Esophagus squamous epithelium (tissue), 5 donors: ENCODE measurements around the gene DTNB. TPM values are rescaled to one million over a fixed set of nuclear protein-coding genes. Genes with fewer than 3 reads are reported as not detected.

Experiments used
- DNase-seq: peaks from one replicate; lab custom pipeline; 2025; lab: John Stamatoyannopoulos, UW
- H3K27ac ChIP-seq, 4 donors: fragments of 200-600 bp; sonication (generic); one replicate each; pipeline ENCODE4 v1.5.1; 2016 to 2019; ENCODE audit warnings: mild to moderate bottlenecking in 1 of 4
- H3K27me3 ChIP-seq, 4 donors: fragments of 200-600 bp; sonication (generic); 1 replicate in 3 of 4; 2 replicates in 1 of 4; pipeline versions ENCODE4 v1.5.1 to v1.6.0; 2017 to 2021; ENCODE audit warnings: antibody characterized with exemption in 1 of 4
- H3K36me3 ChIP-seq, 3 donors: fragments of 200-600 bp; sonication (generic); one replicate each; pipeline ENCODE4 v1.5.1; 2016 to 2019
- H3K4me1 ChIP-seq, 3 donors: fragments of 200-600 bp; sonication (generic); one replicate each; pipeline ENCODE4 v1.5.1; 2017 to 2019
- H3K4me3 ChIP-seq, 4 donors: fragments of 200-600 bp; sonication (generic); 1 replicate in 3 of 4; 2 replicates in 1 of 4; pipeline ENCODE4 v1.5.1; 2016 to 2019; ENCODE audit warnings: mild to moderate bottlenecking in 2 of 4, moderate library complexity in 1 of 4
- H3K9me3 ChIP-seq, 3 donors: fragments of 200-600 bp; sonication (generic); one replicate each; pipeline ENCODE4 v1.5.1; 2016 to 2019
- CTCF ChIP-seq, 6 experiments: fragments of 450-650 bp in 4 of 6; fragments of 200-600 bp in 2 of 6; sonication (generic) in 2 of 6; IDR thresholded peaks; one replicate each; pipeline ENCODE4 v1.5.1; 2016 to 2019; ENCODE audit warnings: antibody characterized with exemption in 6 of 6, mild to moderate bottlenecking in 4 of 6, moderate library complexity in 4 of 6
- POLR2A ChIP-seq, 4 donors: fragments of 450-650 bp; IDR thresholded peaks; one replicate each; pipeline ENCODE4 v1.6.1; 2017; ENCODE audit warnings: antibody characterized with exemption in 4 of 4, mild to moderate bottlenecking in 4 of 4, moderate library complexity in 3 of 4
- WGBS, 2 donors: methylation state at CpG; one replicate each; pipeline ENCODE4 v1.1.5; 2018; 5-methylcytosine and 5-hydroxymethylcytosine counted together
- intact Hi-C: fragments of 100-400 bp; cut with DNase I; formaldehyde crosslinking; loops from one replicate; pipeline ENCODE4 v1.15.0; 2022
- total RNA-seq, 4 donors: library from RNA; depleted of rRNA; stranded (reverse); fragments of >200 nt; gene quantifications; one replicate each; pipeline ENCODE4 v1.1.0, GENCODE V29; 2016
- donor health status: DM: yes; HTN: yes; CAD: no.

The DTNB gene
- total RNA-seq, 4 donors from 2014 or later = 7.8 to 17.2 (median 9.6) TPM

- DNase-seq = no peak
- H3K27me3 ChIP-seq = no peaks in the 10 kb centered on the region
- intact Hi-C loops = no loop called here
- no peak for TF ChIP-seq CTCF (IDR thresholded peaks at IDR 0.05)
- TF ChIP-seq POLR2A (IDR thresholded peaks at IDR 0.05) = no peak
- no peaks in the 10 kb centered on the region for H3K36me3 ChIP-seq
- H3K4me1 ChIP-seq = peaks cover 13 to 45% (median 17%) of the 10 kb centered on the region in 3 donors
- peak within 1 kb of the TSS; percentile 77 to 91 (median 82) for H3K27ac ChIP-seq
- no peaks in the 10 kb centered on the region for H3K9me3 ChIP-seq
- WGBS, 2 donors = 4% methylated on average over 7 of the region's 100 CpGs; no CpG with 5 or more reads in 1 of the 2 donors
- peak within 1 kb of the TSS; percentile 64 to 84 (median 80) for H3K4me3 ChIP-seq
Measured at GRCh38 chr2:25341753-25342371, 331.5 kb downstream of the DTNB start, which contains the start of gene DNMT3A. Gene DNMT3A, minus strand, starts transcription at chr2:25341925. Its CDS starts 27,941 bp downstream, at chr2:25313984.

GRCh38 chr2:25341011-25341727 is 332.2 kb downstream of the DTNB start:
- WGBS, 2 donors = no CpG with 5 or more reads among the region's 104 CpGs
- Histone ChIP-seq H3K36me3 (no peaks in the 10 kb centered on the region), H3K4me3 (peak overlapping the region; percentile 64 to 84 (median 80)), H3K27ac (peak overlapping the region; percentile 34 to 91 (median 82)), H3K9me3 (no peaks in the 10 kb centered on the region), H3K27me3 (no peaks in the 10 kb centered on the region), H3K4me1 (peaks cover 13 to 52% (median 17%) of the 10 kb centered on the region in 3 donors)
- TF ChIP-seq CTCF (IDR thresholded peaks at IDR 0.05) (no peak), POLR2A (IDR thresholded peaks at IDR 0.05) (no peak)
- DNase-seq = no peak
- intact Hi-C loops = no loop called here

DNA sequence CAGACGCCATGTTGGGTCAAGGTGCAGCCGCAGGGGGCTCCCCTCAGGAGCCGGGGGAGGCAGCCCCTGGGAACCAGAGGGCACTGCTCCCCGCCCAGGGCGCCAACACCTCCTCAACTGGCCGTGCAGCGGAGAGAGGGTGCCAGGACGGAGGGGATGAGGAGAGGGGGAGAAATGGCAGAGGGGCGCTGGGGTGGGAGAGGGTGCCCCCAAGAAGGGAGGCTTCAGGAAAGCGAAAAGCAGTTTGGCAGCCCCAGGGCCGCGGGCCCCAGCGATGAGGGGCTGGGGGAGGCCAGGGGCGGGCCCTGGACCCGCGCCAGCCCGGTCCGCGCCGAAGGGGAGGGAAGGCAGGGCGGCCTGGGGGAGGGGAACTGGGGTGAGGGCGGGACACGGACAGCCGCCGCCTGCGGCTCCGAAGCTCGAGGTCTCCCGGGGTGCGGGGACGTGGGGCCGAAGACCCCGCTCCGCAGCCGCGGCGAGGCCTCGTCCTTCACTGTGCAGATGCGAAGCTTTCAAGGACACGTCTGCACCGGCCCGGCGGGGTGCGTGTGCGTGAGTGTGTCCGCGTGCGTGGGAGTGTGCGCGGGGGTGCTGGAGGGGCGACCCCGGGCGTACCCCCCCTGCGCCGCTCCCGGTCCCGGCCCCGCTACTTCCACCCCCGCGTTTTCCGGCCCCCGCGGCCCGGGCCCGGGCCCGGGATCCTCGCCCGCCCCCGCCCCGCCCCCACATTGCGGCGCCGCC is 333.0 kb downstream of the DTNB start:
- no peaks in the 10 kb centered on the region for H3K36me3 ChIP-seq
- DNase-seq = no peak
- WGBS, 2 donors = 7 to 21% methylated on average over 5 to 6 of the region's 73 CpGs
- peak overlapping the region; percentile 77 to 91 (median 82) for H3K27ac ChIP-seq
- no peaks in the 10 kb centered on the region for H3K9me3 ChIP-seq
- peaks cover 13 to 59% (median 17%) of the 10 kb centered on the region in 3 donors for H3K4me1 ChIP-seq
- H3K27me3 ChIP-seq = no peaks in the 10 kb centered on the region
- intact Hi-C loops = no loop called here
- TF ChIP-seq POLR2A (IDR thresholded peaks at IDR 0.05) (no peak), CTCF (IDR thresholded peaks at IDR 0.05) (no peak)
- peak overlapping the region; percentile 64 to 84 (median 80) for H3K4me3 ChIP-seq

DNA sequence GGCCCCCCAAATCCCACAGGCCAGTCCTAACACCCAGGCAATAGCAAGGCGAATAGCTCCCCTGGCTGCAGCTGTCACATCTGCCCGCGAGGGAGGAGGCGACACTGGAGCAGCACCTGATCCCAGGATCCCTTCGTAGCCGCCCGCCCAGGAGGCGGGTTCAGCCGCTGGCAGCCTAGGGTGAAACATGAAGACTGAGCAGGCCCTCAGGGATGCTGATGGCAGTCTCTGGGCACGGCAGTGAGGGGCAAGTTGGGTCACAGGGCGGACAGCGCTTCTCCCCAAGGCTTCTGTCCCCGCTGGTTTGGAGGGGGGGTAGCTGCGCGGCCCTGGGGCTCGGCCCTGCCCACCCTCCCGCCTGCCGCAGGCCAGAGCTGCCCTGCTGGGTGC is 333.6 kb downstream of the DTNB start:
- H3K27me3 ChIP-seq = no peaks in the 10 kb centered on the region
- 73% methylated on average over 4 of the region's 18 CpGs; no CpG with 5 or more reads in 1 of the 2 donors for WGBS, 2 donors
- H3K27ac ChIP-seq = peak overlapping the region; percentile 77 to 91 (median 82)
- no peaks in the 10 kb centered on the region for H3K9me3 ChIP-seq
- H3K4me3 ChIP-seq = peak overlapping the region; percentile 64 to 84 (median 80)
- H3K36me3 ChIP-seq = no peaks in the 10 kb centered on the region
- H3K4me1 ChIP-seq = peaks cover 13 to 62% (median 17%) of the 10 kb centered on the region in 3 donors
- TF ChIP-seq POLR2A (IDR thresholded peaks at IDR 0.05) (no peak), CTCF (IDR thresholded peaks at IDR 0.05) (peak in 1 of 6 experiments; percentile 12)
- intact Hi-C loops = no loop called here
- no peak for DNase-seq
